ENCODE results near the gene ZBTB8A. TPM values are rescaled to one million over a fixed set of nuclear protein-coding genes. Genes with fewer than 3 reads are reported as not detected.

The ZBTB8A gene
- total and polyA plus RNA-seq, 4 donors = 0.93 to 3.3 (median 1.3) TPM

DNA sequence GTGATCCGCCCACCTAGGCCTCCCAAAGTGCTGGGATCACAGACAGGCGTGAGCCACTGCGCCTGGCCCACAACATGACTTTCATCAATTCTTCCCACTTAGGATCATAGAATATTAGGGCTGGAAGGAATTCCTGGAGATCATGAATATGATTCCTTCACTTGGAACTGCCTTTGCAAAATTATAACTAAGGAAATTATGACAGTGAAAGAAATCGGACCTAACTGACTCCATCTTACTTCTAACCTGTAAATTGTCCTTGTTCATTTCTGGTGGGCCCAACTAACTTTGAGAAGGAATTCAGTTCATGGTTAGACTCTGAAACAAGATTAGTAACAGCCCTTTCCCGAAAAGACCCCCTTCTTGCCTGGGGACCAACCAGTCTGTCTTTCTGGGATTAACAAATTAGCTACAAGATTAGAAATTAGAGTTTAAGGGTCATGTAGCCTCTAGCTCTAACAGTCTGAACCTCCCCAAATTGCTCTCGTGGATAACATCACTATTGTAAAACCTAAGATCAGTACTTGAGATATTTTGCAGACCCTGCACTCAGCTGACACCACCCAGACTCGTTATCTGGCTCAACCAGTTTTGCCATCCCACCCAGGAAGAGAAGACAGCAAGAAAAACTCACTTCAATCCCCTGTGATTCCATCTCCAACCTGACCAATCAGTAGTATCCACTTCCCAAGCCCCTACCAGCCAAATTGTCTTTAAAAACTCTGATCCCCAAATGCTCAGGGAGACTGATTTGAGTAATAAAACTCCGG, 96.5 kb downstream of the ZBTB8A start:
- no peaks in the 10 kb centered on the region for H3K27me3 ChIP-seq (ENCODE audit: control insufficient read depth in 4 of 4, insufficient read depth in 4 of 4, low read length in 3 of 4)
- 96% methylated on average over 8 of the region's 8 CpGs for WGBS
- H3K9ac ChIP-seq (ENCODE audit: low read depth in 1 of 2, low read length in 2 of 2) = no peak overlapping the region
- H3K4me1 ChIP-seq (ENCODE audit: control insufficient read depth in 4 of 4, insufficient read depth in 4 of 4, low read length in 3 of 4) = no peaks in the 10 kb centered on the region
- no peak overlapping the region for H3K4me3 ChIP-seq (ENCODE audit: low read depth in 1 of 3, low read length in 3 of 3)
- H3K36me3 ChIP-seq (ENCODE audit: control insufficient read depth in 4 of 4, insufficient read depth in 3 of 4, low read depth in 1 of 4, low read length in 3 of 4) = peaks cover 4 to 19% (median 8%) of the 10 kb centered on the region in 4 donors
- H3K27ac ChIP-seq (ENCODE audit: low read depth in 1 of 2, low read length in 2 of 2) = no peak overlapping the region
- no peaks in the 10 kb centered on the region for H3K9me3 ChIP-seq (ENCODE audit: control insufficient read depth in 4 of 4, low read length in 3 of 4)
- TF ChIP-seq, protein P1, sequence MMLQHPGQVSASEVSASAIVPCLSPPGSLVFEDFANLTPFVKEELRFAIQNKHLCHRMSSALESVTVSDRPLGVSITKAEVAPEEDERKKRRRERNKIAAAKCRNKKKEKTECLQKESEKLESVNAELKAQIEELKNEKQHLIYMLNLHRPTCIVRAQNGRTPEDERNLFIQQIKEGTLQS (IDR thresholded peaks at IDR 0.05) = no peak
- TF ChIP-seq GABPA (IDR thresholded peaks at IDR 0.05 in 1 of 2, conservative IDR thresholded peaks at IDR 0.05 in 1 of 2) (no peak), HNF4G (IDR thresholded peaks at IDR 0.05) (no peak), RAD21 (IDR thresholded peaks at IDR 0.05) (no peak), NR2F2 (IDR thresholded peaks at IDR 0.05) (no peak), TAF1 (conservative IDR thresholded peaks at IDR 0.05) (no peak), EGR1 (IDR thresholded peaks at IDR 0.05; ENCODE audit: low read depth in 2 of 2) (no peak), RXRA (IDR thresholded peaks at IDR 0.05) (no peak), YY1 (IDR thresholded peaks at IDR 0.05) (no peak), SP1 (IDR thresholded peaks at IDR 0.05) (no peak), JUND (IDR thresholded peaks at IDR 0.05) (no peak)
- TF ChIP-seq, protein P2, sequence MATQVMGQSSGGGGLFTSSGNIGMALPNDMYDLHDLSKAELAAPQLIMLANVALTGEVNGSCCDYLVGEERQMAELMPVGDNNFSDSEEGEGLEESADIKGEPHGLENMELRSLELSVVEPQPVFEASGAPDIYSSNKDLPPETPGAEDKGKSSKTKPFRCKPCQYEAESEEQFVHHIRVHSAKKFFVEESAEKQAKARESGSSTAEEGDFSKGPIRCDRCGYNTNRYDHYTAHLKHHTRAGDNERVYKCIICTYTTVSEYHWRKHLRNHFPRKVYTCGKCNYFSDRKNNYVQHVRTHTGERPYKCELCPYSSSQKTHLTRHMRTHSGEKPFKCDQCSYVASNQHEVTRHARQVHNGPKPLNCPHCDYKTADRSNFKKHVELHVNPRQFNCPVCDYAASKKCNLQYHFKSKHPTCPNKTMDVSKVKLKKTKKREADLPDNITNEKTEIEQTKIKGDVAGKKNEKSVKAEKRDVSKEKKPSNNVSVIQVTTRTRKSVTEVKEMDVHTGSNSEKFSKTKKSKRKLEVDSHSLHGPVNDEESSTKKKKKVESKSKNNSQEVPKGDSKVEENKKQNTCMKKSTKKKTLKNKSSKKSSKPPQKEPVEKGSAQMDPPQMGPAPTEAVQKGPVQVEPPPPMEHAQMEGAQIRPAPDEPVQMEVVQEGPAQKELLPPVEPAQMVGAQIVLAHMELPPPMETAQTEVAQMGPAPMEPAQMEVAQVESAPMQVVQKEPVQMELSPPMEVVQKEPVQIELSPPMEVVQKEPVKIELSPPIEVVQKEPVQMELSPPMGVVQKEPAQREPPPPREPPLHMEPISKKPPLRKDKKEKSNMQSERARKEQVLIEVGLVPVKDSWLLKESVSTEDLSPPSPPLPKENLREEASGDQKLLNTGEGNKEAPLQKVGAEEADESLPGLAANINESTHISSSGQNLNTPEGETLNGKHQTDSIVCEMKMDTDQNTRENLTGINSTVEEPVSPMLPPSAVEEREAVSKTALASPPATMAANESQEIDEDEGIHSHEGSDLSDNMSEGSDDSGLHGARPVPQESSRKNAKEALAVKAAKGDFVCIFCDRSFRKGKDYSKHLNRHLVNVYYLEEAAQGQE (IDR thresholded peaks at IDR 0.05) = no peak
- TF ChIP-seq, protein P3, sequence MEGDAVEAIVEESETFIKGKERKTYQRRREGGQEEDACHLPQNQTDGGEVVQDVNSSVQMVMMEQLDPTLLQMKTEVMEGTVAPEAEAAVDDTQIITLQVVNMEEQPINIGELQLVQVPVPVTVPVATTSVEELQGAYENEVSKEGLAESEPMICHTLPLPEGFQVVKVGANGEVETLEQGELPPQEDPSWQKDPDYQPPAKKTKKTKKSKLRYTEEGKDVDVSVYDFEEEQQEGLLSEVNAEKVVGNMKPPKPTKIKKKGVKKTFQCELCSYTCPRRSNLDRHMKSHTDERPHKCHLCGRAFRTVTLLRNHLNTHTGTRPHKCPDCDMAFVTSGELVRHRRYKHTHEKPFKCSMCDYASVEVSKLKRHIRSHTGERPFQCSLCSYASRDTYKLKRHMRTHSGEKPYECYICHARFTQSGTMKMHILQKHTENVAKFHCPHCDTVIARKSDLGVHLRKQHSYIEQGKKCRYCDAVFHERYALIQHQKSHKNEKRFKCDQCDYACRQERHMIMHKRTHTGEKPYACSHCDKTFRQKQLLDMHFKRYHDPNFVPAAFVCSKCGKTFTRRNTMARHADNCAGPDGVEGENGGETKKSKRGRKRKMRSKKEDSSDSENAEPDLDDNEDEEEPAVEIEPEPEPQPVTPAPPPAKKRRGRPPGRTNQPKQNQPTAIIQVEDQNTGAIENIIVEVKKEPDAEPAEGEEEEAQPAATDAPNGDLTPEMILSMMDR (IDR thresholded peaks at IDR 0.05; ENCODE audit: low read depth, low read length, missing input control) = no peak
- TF ChIP-seq, protein P4, sequence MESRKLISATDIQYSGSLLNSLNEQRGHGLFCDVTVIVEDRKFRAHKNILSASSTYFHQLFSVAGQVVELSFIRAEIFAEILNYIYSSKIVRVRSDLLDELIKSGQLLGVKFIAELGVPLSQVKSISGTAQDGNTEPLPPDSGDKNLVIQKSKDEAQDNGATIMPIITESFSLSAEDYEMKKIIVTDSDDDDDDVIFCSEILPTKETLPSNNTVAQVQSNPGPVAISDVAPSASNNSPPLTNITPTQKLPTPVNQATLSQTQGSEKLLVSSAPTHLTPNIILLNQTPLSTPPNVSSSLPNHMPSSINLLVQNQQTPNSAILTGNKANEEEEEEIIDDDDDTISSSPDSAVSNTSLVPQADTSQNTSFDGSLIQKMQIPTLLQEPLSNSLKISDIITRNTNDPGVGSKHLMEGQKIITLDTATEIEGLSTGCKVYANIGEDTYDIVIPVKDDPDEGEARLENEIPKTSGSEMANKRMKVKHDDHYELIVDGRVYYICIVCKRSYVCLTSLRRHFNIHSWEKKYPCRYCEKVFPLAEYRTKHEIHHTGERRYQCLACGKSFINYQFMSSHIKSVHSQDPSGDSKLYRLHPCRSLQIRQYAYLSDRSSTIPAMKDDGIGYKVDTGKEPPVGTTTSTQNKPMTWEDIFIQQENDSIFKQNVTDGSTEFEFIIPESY (IDR thresholded peaks at IDR 0.05) = no peak
- TF ChIP-seq, protein P5, sequence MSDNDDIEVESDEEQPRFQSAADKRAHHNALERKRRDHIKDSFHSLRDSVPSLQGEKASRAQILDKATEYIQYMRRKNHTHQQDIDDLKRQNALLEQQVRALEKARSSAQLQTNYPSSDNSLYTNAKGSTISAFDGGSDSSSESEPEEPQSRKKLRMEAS (IDR thresholded peaks at IDR 0.05) = no peak
- DNase-seq (ENCODE audit: low spot score) = no peak
